ENCODE data around the gene ACSM5. TPM values are rescaled to one million over a fixed set of nuclear protein-coding genes. Genes with fewer than 3 reads are reported as not detected.
A peak's percentile ranks its signal among the peaks of the same experiment; 100 is the strongest.

Gene ACSM5
- polyA plus RNA-seq, 1 donor = 0.48 TPM

DNA sequence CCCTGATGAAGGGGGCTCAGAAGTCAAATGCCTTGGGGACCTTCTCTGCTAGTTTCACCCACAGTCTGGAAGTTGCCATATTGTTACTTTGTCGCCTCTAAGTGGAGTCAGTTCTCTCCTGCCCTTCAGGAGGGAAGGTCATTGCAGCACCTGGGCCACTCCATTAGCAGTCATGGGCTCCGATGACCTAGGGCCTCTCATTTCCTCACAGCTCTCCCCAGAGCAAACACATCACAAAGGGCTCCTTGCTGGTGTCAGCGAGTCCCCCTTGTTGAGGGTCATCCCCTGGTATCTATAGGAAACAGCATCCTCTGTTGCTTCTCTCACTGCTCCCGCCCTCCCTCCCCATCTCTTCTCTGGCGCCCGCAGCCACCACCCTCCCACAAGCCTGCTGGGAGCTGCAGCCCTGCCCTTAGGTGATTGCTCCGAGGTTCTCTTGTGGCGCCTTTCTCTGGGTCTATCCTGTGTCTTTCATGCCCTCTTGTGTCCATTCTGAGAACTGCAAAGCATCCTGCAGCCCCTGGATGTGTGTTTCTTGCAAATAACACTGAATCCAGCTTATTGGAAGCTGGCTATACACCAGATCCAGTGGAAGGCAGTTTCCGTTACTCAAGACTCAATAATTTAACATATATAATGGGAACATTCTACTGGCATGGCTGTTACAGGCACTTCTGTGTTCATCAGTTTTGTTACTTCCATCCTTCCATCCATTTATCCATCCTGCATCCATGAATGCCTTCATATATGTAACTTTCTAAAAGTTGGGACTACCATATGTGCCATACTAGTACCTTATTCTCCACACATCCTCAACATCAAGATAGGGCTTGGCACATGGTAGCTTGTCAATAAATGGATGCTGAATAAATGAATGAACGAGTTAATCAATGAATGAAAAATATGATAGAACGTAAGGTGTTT, 26.0 kb upstream of the ACSM5 start:
- no peaks in the 10 kb centered on the region for H3K36me3 ChIP-seq (ENCODE audit: control insufficient read depth, insufficient read depth, low read length)
- no CpG with 5 or more reads among the region's 11 CpGs for WGBS (ENCODE audit: insufficient coverage, low lambda C conversion rate)
- H3K27ac ChIP-seq (ENCODE audit: low read length) = no peak overlapping the region

DNA sequence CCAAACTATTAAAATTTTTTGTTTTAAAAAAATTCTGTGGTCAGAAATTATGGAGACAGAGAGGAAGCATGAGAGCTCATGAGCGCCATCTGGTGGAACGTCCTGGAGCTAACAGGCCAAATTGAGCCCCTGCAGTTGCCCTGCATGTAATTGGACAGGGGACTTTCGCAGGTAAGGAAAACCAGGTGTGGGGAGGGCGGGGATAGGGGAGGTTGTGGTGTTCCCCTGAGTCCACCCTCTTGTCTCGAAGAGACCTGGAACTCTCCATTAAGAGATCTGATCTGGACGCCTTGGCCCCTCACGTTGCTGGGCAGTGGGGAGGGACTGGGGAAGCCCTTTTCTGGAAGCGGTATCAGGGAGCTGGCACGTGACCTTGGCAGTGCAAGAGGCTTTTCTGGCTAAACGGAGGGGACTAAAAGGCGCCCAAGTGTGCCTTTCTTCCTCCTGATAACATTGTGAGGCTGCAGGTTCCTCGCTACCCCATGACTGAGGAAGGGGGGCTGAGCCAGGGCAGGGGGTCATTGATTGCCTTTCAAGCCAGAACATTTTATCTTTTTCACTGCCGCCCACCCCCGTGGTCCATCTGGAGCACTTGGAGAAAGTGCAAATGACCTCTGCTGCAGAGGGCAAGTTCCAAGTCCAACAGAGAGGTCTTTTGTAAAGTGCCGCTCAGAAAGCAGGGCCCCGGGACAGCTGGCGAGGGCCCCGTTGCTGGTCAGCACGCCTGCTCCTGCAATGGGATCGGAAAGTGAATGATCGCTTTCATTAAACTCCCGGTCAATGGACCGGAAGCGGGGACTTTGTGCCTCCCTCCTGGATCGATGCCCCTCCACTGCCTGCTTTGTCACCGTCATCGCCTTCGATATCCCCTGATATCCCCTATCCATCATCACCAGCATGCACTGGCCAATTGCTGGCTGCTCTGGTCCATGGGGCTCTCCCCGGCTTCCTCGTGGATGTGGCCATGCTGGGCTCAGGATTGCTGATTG, 23.2 kb upstream of the ACSM5 start:
- no peaks in the 10 kb centered on the region for H3K9me3 ChIP-seq (ENCODE audit: control insufficient read depth, low read depth, low read length)
- peak; percentile 37 to 39 for DNase-seq
- H3K4me3 ChIP-seq (ENCODE audit: low read length) = peak overlapping the region; percentile 9
- no peaks in the 10 kb centered on the region for H3K27me3 ChIP-seq (ENCODE audit: control insufficient read depth, insufficient read depth, low read length)
- no CpG with 5 or more reads among the region's 30 CpGs for WGBS (ENCODE audit: insufficient coverage, low lambda C conversion rate)
- H3K36me3 ChIP-seq (ENCODE audit: control insufficient read depth, insufficient read depth, low read length) = no peaks in the 10 kb centered on the region
- H3K27ac ChIP-seq (ENCODE audit: low read length) = no peak overlapping the region
- H3K4me1 ChIP-seq (ENCODE audit: control insufficient read depth, insufficient read depth, low read length) = peaks cover 6% of the 10 kb centered on the region

More for the DNA sequence above, 26.0 kb upstream of the ACSM5 start:
- Histone ChIP-seq H3K4me3 (ENCODE audit: low read length) (no peak overlapping the region), H3K4me1 (ENCODE audit: control insufficient read depth, insufficient read depth, low read length) (peaks cover 6% of the 10 kb centered on the region), H3K27me3 (ENCODE audit: control insufficient read depth, insufficient read depth, low read length) (no peaks in the 10 kb centered on the region), H3K9me3 (ENCODE audit: control insufficient read depth, low read depth, low read length) (no peaks in the 10 kb centered on the region)
- DNase-seq = peak; percentile 62 to 65

DNA sequence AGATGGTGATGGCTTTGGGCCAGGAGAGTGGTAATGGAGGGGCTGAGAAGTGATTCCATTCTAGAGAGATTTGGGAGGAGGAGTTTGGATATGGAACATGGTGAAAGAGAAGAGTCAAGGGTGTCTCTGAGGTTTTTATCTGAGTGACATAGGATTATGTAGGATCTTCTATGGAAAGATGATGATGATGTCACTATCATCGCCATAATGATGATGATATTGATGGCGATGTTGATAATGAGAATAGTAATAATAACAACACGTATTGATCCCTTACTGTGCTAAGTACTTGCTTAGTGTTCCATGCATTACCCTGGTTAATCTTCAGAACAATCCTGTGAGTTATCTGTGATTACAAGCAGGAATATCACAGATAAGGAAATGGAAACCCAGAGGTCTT, 21.4 kb upstream of the ACSM5 start:
- Histone ChIP-seq H3K4me3 (ENCODE audit: low read length) (no peak overlapping the region), H3K27ac (ENCODE audit: low read length) (no peak overlapping the region), H3K36me3 (ENCODE audit: control insufficient read depth, insufficient read depth, low read length) (no peaks in the 10 kb centered on the region), H3K27me3 (ENCODE audit: control insufficient read depth, insufficient read depth, low read length) (no peaks in the 10 kb centered on the region), H3K9me3 (ENCODE audit: control insufficient read depth, low read depth, low read length) (no peaks in the 10 kb centered on the region), H3K4me1 (ENCODE audit: control insufficient read depth, insufficient read depth, low read length) (peaks cover 6% of the 10 kb centered on the region)
- DNase-seq = no peak
- WGBS (ENCODE audit: insufficient coverage, low lambda C conversion rate) = 100% methylated on average over 2 of the region's 3 CpGs

DNA sequence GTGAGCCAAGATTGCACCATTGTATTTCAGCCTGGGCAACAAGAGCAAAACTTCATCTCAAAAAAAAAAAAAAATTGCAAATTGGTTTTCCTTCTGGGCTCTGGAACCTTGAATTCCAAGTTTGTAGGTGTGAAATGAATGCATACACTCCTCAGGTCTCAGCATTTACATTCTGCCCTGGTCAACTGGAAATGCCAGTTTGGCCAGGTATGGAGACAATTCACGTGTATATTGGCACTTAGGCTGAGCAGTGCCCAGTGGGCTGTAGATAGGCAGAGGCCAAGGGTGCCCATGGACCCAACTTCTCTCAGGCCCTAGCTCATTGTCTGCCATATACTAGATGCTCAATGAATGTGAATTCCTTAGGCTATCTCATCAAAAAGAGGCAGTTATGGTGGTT, 20.5 kb upstream of the ACSM5 start:
- no peaks in the 10 kb centered on the region for H3K36me3 ChIP-seq (ENCODE audit: control insufficient read depth, insufficient read depth, low read length)
- no peak overlapping the region for H3K4me3 ChIP-seq (ENCODE audit: low read length)
- H3K4me1 ChIP-seq (ENCODE audit: control insufficient read depth, insufficient read depth, low read length) = peaks cover 11% of the 10 kb centered on the region
- no peaks in the 10 kb centered on the region for H3K9me3 ChIP-seq (ENCODE audit: control insufficient read depth, low read depth, low read length)
- H3K27me3 ChIP-seq (ENCODE audit: control insufficient read depth, insufficient read depth, low read length) = no peaks in the 10 kb centered on the region
- WGBS (ENCODE audit: insufficient coverage, low lambda C conversion rate) = no CpG with 5 or more reads among the region's 1 CpG
- H3K27ac ChIP-seq (ENCODE audit: low read length) = no peak overlapping the region
- no peak for DNase-seq

DNA sequence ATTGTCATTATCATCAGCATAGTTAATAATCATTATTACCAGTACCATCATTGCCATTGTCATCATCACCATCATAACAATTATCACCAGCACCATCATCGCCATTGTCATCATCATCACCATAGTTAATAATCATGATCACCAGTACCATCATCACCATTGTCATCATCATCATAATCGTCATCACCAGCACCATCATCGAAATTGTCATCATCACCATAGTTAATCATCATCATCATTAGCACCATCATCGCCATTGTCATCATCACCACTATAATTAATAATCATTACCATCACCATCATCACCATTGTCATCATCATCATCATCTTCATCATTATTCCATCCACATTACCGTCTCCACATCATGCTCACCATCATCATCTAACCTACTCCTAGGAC, 18.3 kb upstream of the ACSM5 start:
- no peak overlapping the region for H3K27ac ChIP-seq (ENCODE audit: low read length)
- WGBS (ENCODE audit: insufficient coverage, low lambda C conversion rate) = 96% methylated on average over 3 of the region's 5 CpGs
- no peaks in the 10 kb centered on the region for H3K9me3 ChIP-seq (ENCODE audit: control insufficient read depth, low read depth, low read length)
- no peak for DNase-seq
- H3K27me3 ChIP-seq (ENCODE audit: control insufficient read depth, insufficient read depth, low read length) = no peaks in the 10 kb centered on the region
- H3K4me3 ChIP-seq (ENCODE audit: low read length) = no peak overlapping the region
- no peaks in the 10 kb centered on the region for H3K36me3 ChIP-seq (ENCODE audit: control insufficient read depth, insufficient read depth, low read length)
- peaks cover 17% of the 10 kb centered on the region for H3K4me1 ChIP-seq (ENCODE audit: control insufficient read depth, insufficient read depth, low read length)

DNA sequence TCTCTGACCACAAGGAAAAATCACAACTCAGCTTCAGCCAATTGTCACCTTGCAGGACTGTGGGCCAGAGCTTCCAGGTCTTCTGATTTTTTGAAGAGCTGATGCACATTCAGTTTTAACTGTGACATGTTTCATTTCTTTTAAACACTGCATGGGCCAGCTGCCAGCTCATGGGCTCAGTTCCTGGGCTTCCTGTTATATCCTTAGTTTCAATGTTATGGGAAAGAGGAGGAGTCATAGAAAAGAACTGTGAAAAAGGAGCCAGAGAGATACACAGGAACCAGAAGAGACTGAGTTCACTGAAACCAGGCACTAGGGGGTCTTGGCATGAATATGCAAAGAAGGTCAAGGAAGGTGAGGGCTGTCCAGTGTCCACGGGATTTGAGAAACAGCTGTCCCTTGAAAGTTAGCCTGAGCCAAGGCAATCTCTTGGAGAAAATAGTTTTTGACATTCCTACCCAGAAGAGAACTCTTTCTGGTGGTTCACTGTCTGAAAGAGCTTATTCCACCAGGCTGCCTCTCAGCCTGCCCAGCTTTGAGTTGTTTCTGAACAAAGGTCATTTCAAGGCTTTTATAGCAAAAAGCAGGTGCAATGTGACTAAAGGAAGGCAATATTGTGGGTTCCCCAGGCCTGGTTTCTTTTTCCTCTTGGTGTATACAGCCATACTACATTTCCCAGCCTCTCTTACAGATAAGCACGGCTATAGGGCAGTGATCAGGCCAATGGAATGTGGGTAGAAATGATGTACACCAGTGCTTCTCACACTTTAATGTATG, 15.3 kb upstream of the ACSM5 start:
- Histone ChIP-seq H3K9me3 (ENCODE audit: control insufficient read depth, low read depth, low read length) (no peaks in the 10 kb centered on the region), H3K27me3 (ENCODE audit: control insufficient read depth, insufficient read depth, low read length) (no peaks in the 10 kb centered on the region), H3K4me3 (ENCODE audit: low read length) (no peak overlapping the region), H3K27ac (ENCODE audit: low read length) (peak overlapping the region; percentile 43), H3K36me3 (ENCODE audit: control insufficient read depth, insufficient read depth, low read length) (no peaks in the 10 kb centered on the region), H3K4me1 (ENCODE audit: control insufficient read depth, insufficient read depth, low read length) (peaks cover 31% of the 10 kb centered on the region)
- DNase-seq = peak; percentile 23 to 68
- no CpG with 5 or more reads among the region's 2 CpGs for WGBS (ENCODE audit: insufficient coverage, low lambda C conversion rate)

DNA sequence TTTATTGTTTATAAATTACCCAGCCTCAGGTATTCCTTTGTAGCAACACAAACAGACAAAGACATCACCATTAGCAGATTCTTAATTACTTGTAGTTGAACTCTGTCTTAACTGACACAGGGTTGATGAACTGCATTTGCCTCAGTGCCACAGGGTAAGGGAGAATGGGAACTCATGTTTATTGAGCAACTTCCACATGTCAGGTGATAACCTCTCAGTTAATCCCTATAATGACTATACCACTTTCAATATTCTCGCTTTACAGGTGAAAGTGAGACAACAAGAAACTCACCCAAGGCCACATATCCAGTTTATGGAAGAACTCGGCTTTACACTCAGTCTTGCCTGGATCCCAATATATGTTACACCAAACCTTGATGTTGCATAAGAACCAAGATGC, 13.4 kb upstream of the ACSM5 start:
- DNase-seq = peak; percentile 38 to 68
- H3K27ac ChIP-seq (ENCODE audit: low read length) = no peak overlapping the region
- H3K36me3 ChIP-seq (ENCODE audit: control insufficient read depth, insufficient read depth, low read length) = no peaks in the 10 kb centered on the region
- peaks cover 31% of the 10 kb centered on the region for H3K4me1 ChIP-seq (ENCODE audit: control insufficient read depth, insufficient read depth, low read length)
- WGBS (ENCODE audit: insufficient coverage, low lambda C conversion rate) = no CpG with 5 or more reads among the region's 2 CpGs
- H3K9me3 ChIP-seq (ENCODE audit: control insufficient read depth, low read depth, low read length) = no peaks in the 10 kb centered on the region
- H3K27me3 ChIP-seq (ENCODE audit: control insufficient read depth, insufficient read depth, low read length) = no peaks in the 10 kb centered on the region
- H3K4me3 ChIP-seq (ENCODE audit: low read length) = no peak overlapping the region

DNA sequence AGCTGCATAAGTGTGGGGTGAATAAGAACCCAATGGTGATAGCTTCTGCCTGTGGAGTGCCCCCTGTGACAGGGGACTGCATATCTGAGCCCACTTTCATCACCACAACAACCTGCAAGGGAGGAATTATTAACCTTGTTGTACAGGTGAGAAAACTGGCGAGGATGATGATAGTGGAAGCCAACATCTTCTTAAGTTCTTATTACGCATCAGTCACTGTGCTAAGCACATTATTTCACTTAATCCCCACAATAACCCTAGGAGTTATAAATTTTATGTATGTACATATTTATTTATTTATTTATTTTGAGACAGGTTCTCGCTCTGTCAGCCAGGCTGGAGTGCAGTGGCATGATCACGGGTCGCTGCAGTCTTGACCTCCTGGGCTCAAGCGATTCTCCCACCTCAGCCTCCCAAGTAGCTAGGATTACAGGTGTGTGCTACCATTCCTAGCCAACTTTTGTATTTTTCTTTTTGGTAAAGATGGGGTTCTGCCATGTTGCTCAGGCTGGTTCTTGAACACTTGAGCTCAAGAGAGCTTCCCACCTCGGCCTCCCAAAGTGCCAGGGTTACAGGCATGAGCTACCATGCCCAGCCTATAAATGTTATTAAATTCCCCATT, 12.4 kb upstream of the ACSM5 start:
- no CpG with 5 or more reads among the region's 7 CpGs for WGBS (ENCODE audit: insufficient coverage, low lambda C conversion rate)
- DNase-seq = no peak
- H3K27ac ChIP-seq (ENCODE audit: low read length) = no peak overlapping the region
- no peaks in the 10 kb centered on the region for H3K9me3 ChIP-seq (ENCODE audit: control insufficient read depth, low read depth, low read length)
- H3K4me1 ChIP-seq (ENCODE audit: control insufficient read depth, insufficient read depth, low read length) = peaks cover 35% of the 10 kb centered on the region
- no peak overlapping the region for H3K4me3 ChIP-seq (ENCODE audit: low read length)
- no peaks in the 10 kb centered on the region for H3K27me3 ChIP-seq (ENCODE audit: control insufficient read depth, insufficient read depth, low read length)
- H3K36me3 ChIP-seq (ENCODE audit: control insufficient read depth, insufficient read depth, low read length) = no peaks in the 10 kb centered on the region

DNA sequence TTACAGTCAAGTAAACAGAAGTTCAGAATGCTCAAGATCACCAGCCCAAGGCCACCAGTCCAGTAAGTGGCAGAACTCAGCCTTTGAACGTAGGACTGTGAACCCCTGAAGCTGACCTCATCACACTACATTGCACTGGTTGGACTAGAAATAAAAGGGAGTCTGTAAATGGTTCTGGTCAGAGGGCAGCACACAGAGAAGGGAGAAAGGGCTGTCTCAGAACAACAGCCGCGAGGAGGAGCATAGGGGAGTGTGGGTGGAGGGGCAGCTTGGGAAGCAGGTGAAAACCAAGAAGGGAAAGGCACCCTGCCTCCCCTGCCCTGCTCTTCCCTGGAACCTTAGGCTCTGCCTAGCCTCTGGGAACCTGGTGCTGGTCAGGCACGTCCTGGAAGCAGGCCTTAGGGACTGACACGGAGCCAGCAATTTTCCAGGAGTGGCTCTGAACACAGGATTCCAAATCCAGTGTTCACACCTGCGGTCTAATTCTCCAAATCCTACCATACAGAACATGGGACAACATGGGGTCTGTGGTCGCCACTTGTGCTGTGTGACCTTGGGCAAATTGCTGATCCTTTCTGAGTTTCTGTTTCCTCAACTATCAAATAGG, 11.8 kb upstream of the ACSM5 start:
- H3K36me3 ChIP-seq (ENCODE audit: control insufficient read depth, insufficient read depth, low read length) = no peaks in the 10 kb centered on the region
- H3K4me3 ChIP-seq (ENCODE audit: low read length) = no peak overlapping the region
- H3K4me1 ChIP-seq (ENCODE audit: control insufficient read depth, insufficient read depth, low read length) = peaks cover 35% of the 10 kb centered on the region
- peak; percentile 70 to 85 for DNase-seq
- WGBS (ENCODE audit: insufficient coverage, low lambda C conversion rate) = no CpG with 5 or more reads among the region's 7 CpGs
- peak overlapping the region; percentile 50 for H3K27ac ChIP-seq (ENCODE audit: low read length)
- no peaks in the 10 kb centered on the region for H3K27me3 ChIP-seq (ENCODE audit: control insufficient read depth, insufficient read depth, low read length)
- H3K9me3 ChIP-seq (ENCODE audit: control insufficient read depth, low read depth, low read length) = no peaks in the 10 kb centered on the region
